ENCODE data around the gene PITPNC1.

Gene PITPNC1

DNA sequence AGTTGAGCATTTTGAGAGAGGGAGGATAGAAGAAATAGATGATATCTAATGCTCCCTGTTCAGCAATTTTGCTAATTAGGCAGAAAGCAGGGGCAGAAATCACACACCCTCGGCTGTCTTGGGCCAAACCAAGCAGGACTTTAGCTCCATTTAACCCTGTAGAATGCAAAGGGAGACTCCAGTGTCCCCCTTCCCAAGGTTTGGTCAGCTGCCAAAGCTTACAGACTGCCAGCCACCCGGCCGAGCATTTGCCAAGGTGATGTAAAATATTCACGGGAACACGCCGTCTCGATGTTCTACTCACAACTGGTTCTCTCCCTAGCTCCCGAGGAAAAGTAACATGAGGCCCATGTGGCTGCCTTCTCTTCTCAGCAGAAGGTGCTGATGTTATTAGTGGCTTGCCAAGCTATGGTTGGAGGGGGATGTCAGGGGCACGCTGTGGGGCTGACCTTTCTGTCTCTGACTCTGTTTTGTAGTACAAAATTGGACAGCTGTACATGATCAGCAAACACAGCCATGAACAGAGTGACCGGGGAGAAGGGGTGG is 155.3 kb downstream of the PITPNC1 start:
- no peak for DNase-seq (ENCODE audit: extremely low read depth in 1 of 2, low read depth in 1 of 2)

DNA sequence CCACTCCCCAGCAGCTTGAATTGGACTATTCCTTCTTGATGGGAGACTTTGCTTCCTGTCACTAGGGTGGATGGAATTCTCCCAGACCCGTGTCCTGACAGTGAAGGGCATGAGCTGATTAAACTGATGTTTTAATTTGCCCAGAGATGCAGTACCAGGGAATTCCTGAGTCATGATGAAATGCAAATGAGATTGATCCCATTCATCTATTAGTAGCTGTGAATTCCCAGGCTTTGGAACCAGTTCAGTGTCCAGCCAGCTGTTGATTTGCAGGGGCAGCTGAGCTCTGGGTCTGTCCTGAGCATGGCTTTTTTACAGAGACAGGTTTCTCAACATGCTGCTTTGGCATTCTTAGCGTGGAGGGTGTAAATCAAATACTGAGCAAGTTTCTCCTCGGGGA is 157.9 kb downstream of the PITPNC1 start:
- no peak for DNase-seq (ENCODE audit: extremely low read depth in 1 of 2, low read depth in 1 of 2)

DNA sequence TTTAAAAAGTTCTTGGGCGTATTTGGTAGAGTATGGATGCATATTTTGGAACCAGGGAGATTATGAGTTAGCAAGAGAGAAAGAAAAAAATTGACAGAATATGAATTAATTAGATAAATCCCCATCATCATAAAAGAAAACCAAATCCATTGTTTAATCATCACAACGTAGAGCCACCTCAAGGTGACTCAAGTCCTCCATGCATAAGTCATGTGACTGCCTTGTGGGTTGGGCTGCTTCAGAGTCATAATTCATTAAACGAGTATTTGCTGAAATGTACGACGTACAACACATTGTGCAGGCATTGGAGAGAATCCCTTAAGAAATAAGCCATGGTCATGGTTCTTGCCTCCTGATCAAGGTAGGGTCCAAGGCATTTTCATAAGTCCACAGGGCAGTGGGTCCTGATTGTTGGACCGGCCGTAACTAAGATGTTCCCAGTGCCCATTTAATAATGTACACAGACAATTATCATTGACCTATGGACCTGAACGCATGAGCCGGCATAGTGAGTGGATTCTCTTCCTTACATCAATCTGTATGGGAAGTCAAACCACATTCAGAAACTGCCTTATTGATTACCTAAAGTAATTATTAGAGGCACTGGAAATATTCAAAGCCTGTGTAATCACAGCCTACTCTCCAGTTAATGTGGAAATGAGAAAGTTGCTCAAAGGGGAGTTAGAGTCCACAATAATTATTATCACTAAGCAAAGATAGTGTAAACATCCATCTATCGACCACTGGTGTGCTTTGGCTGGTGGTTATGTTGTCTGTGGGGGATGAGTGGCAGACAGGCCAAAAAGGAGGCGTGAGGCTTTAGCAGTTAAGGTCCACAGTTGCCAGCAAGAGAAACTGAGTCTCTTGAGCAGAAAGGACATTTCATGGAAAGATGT is 165.4 kb downstream of the PITPNC1 start:
- no peak for DNase-seq (ENCODE audit: extremely low read depth in 1 of 2, low read depth in 1 of 2)

DNA sequence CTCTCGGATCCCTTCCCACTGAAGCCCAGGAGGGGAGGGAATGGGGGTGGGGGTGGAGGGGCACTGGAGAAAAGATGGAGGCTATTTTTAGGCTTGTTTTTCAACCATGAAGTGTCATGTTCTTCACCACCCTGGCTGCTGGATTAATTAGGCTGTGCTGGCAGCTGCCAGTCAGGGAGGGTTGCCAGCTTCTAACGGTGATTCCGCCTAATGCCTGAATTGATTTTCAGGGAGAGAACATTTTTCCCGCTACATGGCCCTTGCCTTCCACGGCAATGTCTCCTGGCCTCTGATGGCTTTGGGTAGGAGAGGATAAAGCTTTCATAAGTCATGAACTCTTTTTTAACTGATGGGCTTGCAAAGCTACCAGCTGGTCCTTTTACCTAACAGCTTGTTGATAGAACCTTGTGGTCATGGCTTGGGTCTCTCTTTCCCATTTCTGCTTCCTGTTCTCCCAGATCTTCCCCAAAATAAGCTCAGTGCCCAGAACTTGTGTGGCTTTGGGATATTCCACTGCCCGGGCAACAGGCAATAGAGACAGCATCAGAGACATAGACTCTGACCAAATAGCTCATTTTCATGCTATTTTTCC is 167.4 kb downstream of the PITPNC1 start:
- DNase-seq (ENCODE audit: extremely low read depth in 1 of 2, low read depth in 1 of 2), result no peak

DNA sequence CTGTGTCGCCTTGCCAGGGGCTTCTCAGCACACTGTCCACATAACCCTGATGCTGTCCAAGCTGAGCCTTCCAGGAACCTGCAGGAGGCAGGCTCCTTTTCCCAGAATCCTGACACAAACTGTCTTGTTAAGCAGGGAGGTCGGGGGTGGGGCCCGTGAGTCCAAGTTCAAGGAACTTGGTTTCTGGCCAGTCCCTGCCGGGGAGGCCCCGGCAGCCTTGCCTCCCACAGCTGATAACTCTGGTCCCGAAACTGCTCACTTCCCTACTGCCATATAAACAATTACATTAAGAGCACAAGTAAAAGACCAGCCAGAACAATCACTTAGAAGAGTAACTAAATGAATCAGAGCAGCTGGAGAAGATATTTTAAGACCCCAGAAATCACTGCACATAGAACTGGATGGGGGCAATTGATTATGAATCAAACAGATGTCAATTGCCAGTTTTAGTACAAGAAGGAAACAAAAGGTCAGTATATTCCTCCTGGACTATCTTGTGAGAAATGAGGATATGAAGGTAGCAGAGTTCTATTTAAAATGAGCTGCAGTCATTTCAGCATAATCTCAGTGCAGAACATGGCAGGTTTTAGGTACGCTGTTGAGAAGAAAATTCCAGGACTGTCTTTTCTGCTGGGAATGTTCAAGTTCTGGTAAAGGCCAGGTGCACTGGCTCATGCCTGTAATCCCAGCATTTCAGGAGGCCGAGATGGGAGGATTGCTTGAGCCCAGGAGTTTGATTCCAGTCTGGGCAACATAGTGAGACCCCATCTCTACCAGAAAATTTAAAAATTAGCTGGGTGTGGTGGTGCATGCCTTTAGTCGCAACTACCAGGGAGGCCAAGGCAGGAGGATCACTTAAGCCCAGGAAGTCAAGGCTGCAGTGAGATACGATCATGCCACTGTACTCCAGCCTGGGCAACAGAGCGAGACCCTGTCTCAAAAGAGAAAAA is 169.8 kb downstream of the PITPNC1 start:
- DNase-seq (ENCODE audit: extremely low read depth in 1 of 2, low read depth in 1 of 2), result no peak

DNA sequence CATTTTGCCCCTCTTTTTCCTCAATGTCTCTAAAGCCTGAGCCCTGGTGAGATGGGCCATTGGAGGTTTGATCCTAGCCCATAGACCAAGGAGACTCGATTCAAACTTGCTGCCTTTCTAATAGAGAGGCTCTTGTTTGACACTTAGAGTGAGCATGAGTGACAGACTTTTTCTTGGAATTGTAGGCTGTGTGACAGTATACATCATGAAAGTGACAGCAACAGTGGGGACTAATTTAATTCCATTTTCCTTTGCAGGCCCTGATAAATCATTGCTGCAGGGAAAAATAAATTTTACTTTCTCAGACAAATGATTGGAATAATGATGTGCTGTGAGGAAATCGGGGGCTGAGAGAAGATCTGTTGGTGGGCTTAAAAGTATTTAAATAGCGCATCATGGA is 171.6 kb downstream of the PITPNC1 start:
- DNase-seq (ENCODE audit: extremely low read depth in 1 of 2, low read depth in 1 of 2), result no peak

DNA sequence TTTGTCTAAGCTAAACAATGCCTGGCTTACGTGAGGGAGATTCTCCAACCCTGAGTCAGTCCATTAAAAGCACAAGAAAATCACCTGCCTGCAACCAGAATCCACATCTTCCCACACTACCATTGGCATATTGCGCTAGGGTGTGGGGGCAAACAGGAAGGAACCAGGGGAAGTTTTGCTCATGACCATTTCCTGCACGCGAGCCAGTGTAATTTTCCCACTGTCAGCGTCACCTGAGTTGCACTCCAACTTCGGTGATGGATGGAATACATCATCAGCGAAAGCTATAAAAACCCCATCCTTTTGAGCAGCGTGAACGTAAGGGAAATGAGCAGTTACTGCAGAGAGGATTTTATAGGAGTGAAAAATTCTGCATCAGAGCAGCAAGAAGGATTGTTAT is 172.7 kb downstream of the PITPNC1 start:
- no peak for DNase-seq (ENCODE audit: extremely low read depth in 1 of 2, low read depth in 1 of 2)

DNA sequence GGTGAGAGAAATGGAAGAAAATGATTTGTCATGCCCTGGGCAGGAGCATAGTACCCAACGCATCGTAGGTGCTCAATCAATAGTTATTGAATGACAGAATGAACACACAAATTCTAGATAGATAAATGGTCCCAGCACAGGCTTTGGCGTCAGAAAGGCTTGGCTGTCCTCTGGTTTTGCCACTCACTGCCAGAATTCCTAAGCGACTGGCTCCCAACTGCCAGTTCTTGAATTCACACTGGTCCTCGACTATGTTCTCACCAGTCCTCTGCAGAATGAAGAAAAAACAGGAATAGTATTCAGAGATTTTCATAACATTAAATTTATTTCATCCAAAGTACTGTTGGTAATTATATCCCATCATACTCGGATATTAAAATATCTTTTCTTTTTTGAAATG is 177.6 kb downstream of the PITPNC1 start:
- DNase-seq (ENCODE audit: extremely low read depth in 1 of 2, low read depth in 1 of 2), result no peak

DNA sequence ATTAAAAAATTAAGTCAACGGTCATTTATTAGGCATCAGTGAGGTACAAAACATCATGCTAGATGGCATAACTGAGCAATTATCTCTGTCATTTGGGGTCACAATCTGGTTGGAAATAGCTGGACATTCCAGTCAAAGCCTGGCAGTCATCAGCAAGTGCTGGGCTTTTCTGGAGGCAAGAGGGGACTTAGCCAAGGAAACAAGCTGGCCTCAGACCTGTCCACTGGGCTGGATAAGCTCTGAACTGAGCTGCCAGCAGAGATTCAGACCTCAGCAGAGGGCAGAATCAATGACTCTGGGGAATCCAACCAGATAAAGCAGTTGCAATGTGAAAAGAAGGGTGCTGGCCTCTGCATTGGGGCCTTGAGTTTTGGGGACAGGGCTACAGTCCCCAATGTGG is 178.8 kb downstream of the PITPNC1 start:
- DNase-seq (ENCODE audit: extremely low read depth in 1 of 2, low read depth in 1 of 2), result no peak

DNA sequence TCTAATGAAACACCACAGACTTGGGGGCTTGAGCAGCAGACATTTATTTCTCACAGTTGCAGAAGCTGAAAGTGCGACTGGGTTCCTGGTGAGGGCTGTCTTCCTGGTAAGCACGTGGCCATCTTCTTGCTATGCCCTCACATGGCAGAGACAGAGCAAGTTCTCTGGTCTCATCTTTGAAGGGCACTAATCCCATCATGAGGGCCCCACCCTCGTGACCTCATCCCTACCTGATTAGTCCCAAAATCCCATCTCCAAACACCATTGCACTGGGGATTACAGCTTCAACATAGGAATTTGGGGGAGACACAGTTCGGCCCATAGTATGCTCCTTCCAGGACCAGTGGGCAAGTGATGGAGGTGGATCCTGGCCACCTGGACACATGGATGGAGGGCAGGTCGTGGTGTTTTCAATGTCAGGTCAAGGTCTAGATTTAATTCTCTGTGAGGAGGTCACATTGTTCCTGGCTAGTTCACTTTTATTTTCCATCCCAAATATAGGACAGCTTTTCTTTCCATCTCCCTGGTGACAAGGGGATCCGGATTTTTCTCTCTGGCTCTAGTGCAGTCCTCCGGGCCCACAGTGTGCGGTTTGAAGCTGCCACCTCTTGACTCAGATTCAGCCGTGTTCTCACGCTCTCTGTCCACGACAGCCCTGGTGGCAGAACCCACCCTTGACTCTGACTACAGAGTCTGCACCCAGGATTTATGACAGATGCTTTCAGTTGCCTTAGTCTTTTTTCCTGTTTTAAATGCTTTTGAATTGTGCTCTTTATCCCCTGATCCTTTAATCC is 180.2 kb downstream of the PITPNC1 start:
- DNase-seq (ENCODE audit: extremely low read depth in 1 of 2, low read depth in 1 of 2), result no peak

DNA sequence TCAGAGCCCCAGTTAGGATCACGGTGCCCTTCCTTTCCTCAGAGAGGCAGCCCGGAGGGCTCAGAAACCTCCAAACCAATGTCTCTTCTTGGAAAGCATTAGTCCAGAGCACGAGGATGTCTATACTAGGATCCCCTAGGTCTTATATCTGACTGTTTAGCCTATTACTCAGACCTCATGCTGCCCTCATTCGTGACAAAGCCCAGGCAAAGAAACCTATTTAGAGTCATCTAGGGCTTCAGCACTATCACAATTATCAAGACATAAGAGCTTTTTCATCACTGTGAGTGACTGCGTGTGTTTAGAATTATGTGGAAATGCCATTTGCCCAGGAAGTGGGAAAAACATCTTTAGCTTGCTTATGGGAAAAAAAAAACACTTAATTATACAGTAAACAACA is 180.8 kb downstream of the PITPNC1 start:
- DNase-seq (ENCODE audit: extremely low read depth in 1 of 2, low read depth in 1 of 2), result no peak

DNA sequence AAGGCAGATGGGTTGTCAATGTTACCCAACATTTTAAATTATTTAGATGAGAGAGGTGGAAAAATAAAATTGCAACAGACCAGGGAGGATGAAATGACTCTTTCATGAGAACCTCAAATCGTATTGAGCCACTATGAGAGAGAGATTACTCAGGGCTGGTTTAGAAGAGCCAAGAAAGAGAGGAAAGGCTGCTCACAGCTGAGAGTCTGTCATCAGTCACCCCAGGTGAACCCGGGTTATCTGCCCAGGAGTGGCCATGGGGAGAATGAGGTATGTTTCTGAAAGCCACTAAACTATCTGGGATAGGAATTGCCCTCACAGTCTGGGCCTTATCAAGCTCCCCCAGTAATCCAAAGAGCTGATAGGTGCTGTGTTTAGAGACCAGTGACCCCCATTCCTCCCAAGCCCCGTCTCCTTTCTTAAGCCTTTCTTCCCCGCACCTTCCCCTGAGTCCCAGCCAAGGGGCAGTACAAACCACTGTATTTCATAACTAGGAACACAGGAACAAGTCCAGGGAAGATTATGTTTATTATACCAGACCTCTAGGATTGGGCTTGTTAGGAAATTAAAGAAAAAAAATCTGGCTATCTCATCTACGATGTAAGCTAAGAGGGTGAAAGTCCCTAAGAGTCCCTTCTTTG is 181.8 kb downstream of the PITPNC1 start:
- DNase-seq (ENCODE audit: extremely low read depth in 1 of 2, low read depth in 1 of 2), result no peak

DNA sequence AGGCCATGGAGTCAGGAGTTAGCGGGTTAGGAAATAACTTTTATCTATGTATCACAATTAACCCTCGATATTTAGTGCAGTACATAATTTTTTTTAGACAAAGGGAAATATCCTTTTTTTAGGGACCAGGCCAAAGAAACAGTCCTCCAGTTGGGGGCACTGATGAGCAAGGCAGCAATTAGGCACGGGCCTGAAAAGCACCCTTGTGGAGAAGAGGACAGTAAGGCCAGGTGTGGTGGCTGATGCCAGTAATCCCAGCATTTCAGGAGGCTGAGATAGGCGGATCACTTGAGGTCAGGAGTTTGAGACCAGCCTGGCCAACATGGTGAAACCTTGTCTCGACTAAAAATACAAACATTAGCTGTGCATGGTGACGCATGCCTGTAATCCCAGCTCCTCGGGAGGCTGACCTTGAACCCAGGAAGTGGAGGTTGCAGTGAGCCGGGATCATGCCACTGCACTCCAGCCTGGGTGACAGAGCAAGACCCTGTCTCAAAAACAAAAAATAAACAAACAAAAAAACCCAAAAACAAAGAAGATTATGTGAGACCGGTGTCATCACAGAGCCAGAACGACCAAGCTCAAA is 182.4 kb downstream of the PITPNC1 start:
- DNase-seq (ENCODE audit: extremely low read depth in 1 of 2, low read depth in 1 of 2), result no peak

DNA sequence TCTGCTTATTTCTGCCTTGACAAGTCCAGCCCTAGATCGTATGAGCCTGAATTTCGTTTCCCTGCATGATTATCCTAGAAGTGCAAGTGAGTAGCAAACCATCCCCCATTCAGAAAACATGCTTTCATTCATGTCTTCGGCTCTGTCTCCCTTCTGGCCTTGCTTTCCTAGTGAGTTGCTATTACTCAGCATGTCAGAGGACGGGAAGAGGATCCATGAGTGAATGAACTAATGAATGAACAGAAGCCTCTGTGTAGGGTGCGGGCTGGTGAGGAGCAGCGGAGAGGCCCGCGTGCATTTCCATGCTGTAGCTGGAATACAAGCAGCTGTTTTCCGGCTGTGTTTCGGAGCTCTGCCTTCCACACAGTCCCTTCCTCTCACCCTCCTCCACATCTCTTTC is 184.9 kb downstream of the PITPNC1 start:
- DNase-seq (ENCODE audit: extremely low read depth in 1 of 2, low read depth in 1 of 2), result no peak

DNA sequence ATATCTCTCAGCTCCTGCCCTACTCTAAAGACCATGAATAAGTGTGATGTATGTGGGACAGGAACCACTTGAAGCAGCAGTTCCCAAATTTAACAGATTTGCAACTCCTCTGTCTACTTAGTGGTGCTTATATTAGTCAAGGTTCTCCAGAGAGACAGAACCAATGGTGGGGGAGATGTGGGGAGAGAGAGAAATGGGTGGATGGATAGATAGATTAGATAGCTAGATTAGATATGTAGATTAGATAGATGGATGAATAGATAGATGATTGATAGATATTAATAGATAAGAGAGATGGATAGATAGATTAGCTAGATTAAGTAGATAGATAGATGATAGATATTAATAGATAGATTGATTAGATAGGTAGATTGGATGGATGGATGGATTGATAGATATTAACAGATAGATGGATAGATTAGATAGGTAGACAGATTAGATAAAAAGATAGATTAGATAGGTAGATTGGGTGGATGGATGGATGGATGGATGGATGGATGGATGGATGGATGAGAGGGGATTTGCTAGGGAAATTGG is 186.7 kb downstream of the PITPNC1 start:
- no peak for DNase-seq (ENCODE audit: extremely low read depth in 1 of 2, low read depth in 1 of 2)

DNA sequence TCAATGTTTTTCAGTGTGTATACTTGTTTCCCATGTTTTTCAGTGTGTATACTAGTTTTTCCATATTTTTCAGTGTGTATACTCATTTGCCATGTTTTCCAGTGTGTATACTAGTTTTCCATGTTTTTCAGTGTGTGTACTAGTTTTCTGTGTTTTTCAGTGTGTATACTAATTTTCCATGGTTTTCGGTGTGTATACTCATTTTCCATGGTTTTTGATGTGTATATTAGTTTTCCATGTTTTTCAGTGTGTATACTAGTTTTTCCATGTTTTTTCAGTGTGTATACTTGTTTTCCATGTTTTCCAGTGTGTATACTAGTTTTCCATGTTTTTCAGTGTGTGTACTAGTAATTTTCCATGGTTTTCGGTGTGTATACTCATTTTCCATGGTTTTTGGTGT is 188.0 kb downstream of the PITPNC1 start:
- no peak for DNase-seq (ENCODE audit: extremely low read depth in 1 of 2, low read depth in 1 of 2)

DNA sequence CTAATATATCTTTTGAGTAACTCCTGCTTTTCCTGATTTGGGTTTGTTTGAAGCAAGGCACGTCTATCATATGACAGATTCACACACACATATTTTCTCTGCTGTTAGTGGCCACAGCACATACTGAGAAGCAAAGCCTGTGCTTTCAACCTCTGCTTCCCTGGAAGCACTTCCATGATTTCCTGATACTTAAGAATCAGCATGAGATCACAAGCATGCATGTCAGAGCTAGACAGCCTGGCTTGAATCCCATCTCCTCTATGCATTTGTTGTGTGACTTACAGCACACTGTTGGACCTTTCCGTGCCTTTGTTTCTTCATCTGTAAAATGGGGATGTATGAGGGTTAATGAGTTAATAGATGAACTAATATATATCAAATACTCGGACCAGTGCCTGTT is 189.6 kb downstream of the PITPNC1 start:
- no peak for DNase-seq (ENCODE audit: extremely low read depth in 1 of 2, low read depth in 1 of 2)

DNA sequence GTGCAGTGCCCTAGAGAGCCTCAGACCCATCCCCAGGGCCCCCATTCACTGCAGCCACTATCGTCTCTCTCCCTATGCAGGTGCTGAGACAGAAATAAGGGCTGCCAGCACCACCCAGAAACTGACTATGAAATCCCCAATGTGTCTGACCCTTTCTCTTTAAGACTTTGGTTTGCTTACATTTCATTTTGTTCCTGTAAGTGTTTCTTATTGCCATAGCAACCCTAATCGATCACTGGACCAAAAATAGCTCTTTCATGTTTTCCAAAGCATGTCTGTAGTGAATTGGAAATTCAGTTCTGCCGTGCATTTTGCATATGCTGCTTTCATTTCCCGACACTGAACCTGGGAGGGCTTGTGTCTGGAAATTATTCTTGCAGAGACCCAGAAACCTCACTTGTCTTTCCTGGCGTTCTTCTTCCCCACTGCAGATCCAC is 192.0 kb downstream of the PITPNC1 start:
- DNase-seq (ENCODE audit: extremely low read depth in 1 of 2, low read depth in 1 of 2), result no peak

DNA sequence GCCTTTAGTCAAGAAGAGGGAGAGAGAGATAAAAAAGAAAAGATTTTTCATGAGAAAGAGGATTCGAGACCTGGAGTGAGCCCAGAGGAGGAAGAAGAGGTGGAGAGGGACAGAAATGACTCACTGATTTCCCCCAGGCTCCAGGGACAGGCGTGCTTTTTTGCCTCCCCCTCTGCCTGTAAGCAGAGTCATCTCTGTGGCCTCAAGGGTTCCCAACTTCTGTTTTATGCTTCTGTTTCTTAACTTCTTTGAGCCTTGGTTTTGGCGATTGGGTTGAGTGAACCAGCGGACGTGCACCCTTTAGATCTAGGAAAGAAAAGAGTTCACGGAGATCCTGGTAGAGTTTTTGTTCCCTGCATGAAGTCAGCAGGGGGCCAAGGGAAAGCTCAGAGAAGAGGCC is 192.8 kb downstream of the PITPNC1 start:
- DNase-seq (ENCODE audit: extremely low read depth in 1 of 2, low read depth in 1 of 2), result no peak
